GM12878 (cell line): ENCODE data around the gene WIPF1. TPM values are rescaled to one million over a fixed set of nuclear protein-coding genes. Genes with fewer than 3 reads are reported as not detected.

Experiments
- ATAC-seq: fragments of 200-7000 bp; cut with Tn5 transposase; 3 replicates; pipeline ENCODE4 v1.9.1; 2020; ENCODE audit warnings: mild to moderate bottlenecking, moderate library complexity
- BruUV-seq: library from RNA; stranded (reverse); fragments of 400-500 nt; replicated peaks from 2 replicates; lab custom pipeline; 2021; lab: Mats Ljungman, UMichigan
- CTCF ChIA-PET: fragments of 300-600 bp; sonication (Branson Sonifier 250); formaldehyde crosslinking; extraction: SDS; loops from one replicate; lab custom pipeline; 2021; ENCODE audit warnings: inconsistent platforms; lab: Yijun Ruan, JAX
- POLR2A ChIA-PET: fragments of 350-600 bp; formaldehyde crosslinking; extraction: SDS; loops from one replicate; lab custom pipeline; 2021; ENCODE audit warnings: inconsistent platforms; lab: Charles Lee
- RAD21 ChIA-PET: fragments of 300-600 bp; sonication (Branson Sonifier 250); formaldehyde crosslinking; loops from one replicate; lab custom pipeline; 2023; ENCODE audit warnings: antibody characterized with exemption; ENCODE audit not compliant: unreplicated experiment; lab: Charles Lee
- SMC1A ChIA-PET: fragments of 300-600 bp; sonication (Branson Sonifier 250); formaldehyde crosslinking; loops from one replicate; lab custom pipeline; 2023; ENCODE audit not compliant: unreplicated experiment, uncharacterized antibody; lab: Charles Lee
- DNase-seq: peaks from one replicate; pipeline ENCODE4 v3.0.0-alpha.2; 2011; ENCODE audit warnings: low read depth, low spot score
- FAIRE-seq: peaks from 3 replicates; lab custom pipeline; 2011; peaks lifted over from hg19 to GRCh38; lab: Jason Lieb, UNC
- H2AFZ ChIP-seq: 2 replicates; pipeline ENCODE4 v1.6.0; 2011; ENCODE audit warnings: low read depth, low read length, control low read depth; ENCODE audit not compliant: control insufficient read depth
- H3K27ac ChIP-seq: 2 replicates; pipeline ENCODE4 v1.5.1; 2011; ENCODE audit warnings: control low read depth; ENCODE audit not compliant: control insufficient read depth, insufficient read depth
- H3K27me3 ChIP-seq, 2 experiments: replicated peaks in 1 of 2; 2 replicates each; pipeline versions ENCODE4 v1.6.0 to v1.6.1; 2011; ENCODE audit warnings: low read length in 1 of 2; ENCODE audit not compliant: control insufficient read depth in 2 of 2, insufficient read depth in 2 of 2
- H3K36me3 ChIP-seq, 2 experiments: 2 replicates each; pipeline ENCODE4 v1.5.1; 2011; ENCODE audit warnings: low read length in 1 of 2; ENCODE audit not compliant: control insufficient read depth in 2 of 2, insufficient read depth in 2 of 2
- H3K4me1 ChIP-seq: 2 replicates; pipeline ENCODE4 v1.6.1; 2011; ENCODE audit warnings: mild to moderate bottlenecking, low read length, moderate library complexity, mixed read lengths; ENCODE audit not compliant: control insufficient read depth, insufficient read depth
- H3K4me2 ChIP-seq: 2 replicates; pipeline ENCODE4 v1.6.0; 2011; ENCODE audit warnings: control low read depth; ENCODE audit not compliant: control insufficient read depth, insufficient read depth
- H3K4me3 ChIP-seq: fragments of 200-600 bp; sonication (generic); 2 replicates; pipeline ENCODE4 v1.5.1; 2016
- H3K79me2 ChIP-seq: 2 replicates; pipeline ENCODE4 v1.6.0; 2011; ENCODE audit warnings: low read length; ENCODE audit not compliant: control insufficient read depth, insufficient read depth
- H3K9ac ChIP-seq: 2 replicates; pipeline ENCODE4 v1.8.0; 2011; ENCODE audit warnings: low read length, control low read depth, mixed read lengths; ENCODE audit not compliant: control insufficient read depth, insufficient read depth
- H3K9me3 ChIP-seq: replicated peaks from 3 replicates; pipeline ENCODE4 v1.5.1; 2011; ENCODE audit warnings: mild to moderate bottlenecking, low read length; ENCODE audit not compliant: control insufficient read depth, insufficient read depth
- H4K20me1 ChIP-seq: 2 replicates; pipeline ENCODE4 v1.6.0; 2011; ENCODE audit not compliant: control insufficient read depth, insufficient read depth
- CUX1 ChIP-seq: IDR thresholded peaks from 2 replicates; pipeline ENCODE4 v1.6.1; 2012; ENCODE audit warnings: improper control_type of control experiment, low read depth, low read length; ENCODE audit not compliant: insufficient replicate concordance
- EZH2 ChIP-seq: IDR thresholded peaks from 2 replicates; pipeline ENCODE4 v1.6.1; 2012; ENCODE audit warnings: low read depth, mild to moderate bottlenecking, control low read depth, inconsistent platforms, low read length, borderline replicate concordance; ENCODE audit not compliant: control insufficient read depth
- FOS ChIP-seq: IDR thresholded peaks from 3 replicates; pipeline ENCODE4 v1.6.1; 2011; ENCODE audit warnings: borderline replicate concordance; ENCODE audit not compliant: insufficient read length; ENCODE audit errors: extremely low read depth
- RBBP5 ChIP-seq: fragments of 200-600 bp; sonication (generic); conservative IDR thresholded peaks from 2 replicates; pipeline ENCODE4 v1.6.1; 2016
- SREBF2 ChIP-seq: IDR thresholded peaks from 2 replicates; pipeline ENCODE4 v1.6.1; 2012; ENCODE audit warnings: mild to moderate bottlenecking, low read length
- SUZ12 ChIP-seq: fragments of 200-600 bp; sonication (generic); IDR thresholded peaks from one replicate; pipeline ENCODE4 v1.6.1; 2018; ENCODE audit warnings: antibody characterized with exemption, mild to moderate bottlenecking; ENCODE audit not compliant: unreplicated experiment
- ZBTB4 ChIP-seq: fragments of 450-650 bp; formaldehyde crosslinking; IDR thresholded peaks from 2 replicates; pipeline ENCODE4 v1.4.0; 2022; ENCODE audit warnings: mild to moderate bottlenecking, moderate library complexity
- ZSCAN29 ChIP-seq: fragments of 450-650 bp; IDR thresholded peaks from 2 replicates; pipeline ENCODE4 v1.6.1; 2017; ENCODE audit warnings: mild to moderate bottlenecking, moderate library complexity
- WGBS: methylation state at CpG from one replicate; pipeline ENCODE4 v1.1.6; 2016; ENCODE audit warnings: low lambda C conversion rate; ENCODE audit not compliant: insufficient replicate concordance, insufficient coverage; ENCODE audit errors: missing lambda C conversion rate; 5-methylcytosine and 5-hydroxymethylcytosine counted together
- in situ Hi-C: fragments of 300-500 bp; cut with MboI; formaldehyde crosslinking; loops from 9 replicates; pipeline ENCODE4 v1.14.3; 2018; ENCODE audit warnings: mixed read lengths
- intact Hi-C: fragments of 100-400 bp; cut with micrococcal nuclease; formaldehyde crosslinking; loops from one replicate; pipeline ENCODE4 v1.14.2; 2022; ENCODE audit not compliant: unreplicated experiment
- polyA plus RNA-seq, 11 experiments: library from polyadenylated mRNA; depleted of rRNA in 4 of 11; unstranded in 6 of 11; stranded (reverse) in 5 of 11; fragments of >200 nt; fragmentation: Nextera tagmentation in 4 of 11; fragmentation: Illumina TruSeq in 1 of 11; extraction: Ambion mirVana in 4 of 11; extraction: Trizol in 1 of 11; gene quantifications; 1 replicate in 1 of 11; 2 replicates in 10 of 11; pipeline versions ENCODE4 v1.2.1 to v1.2.3, GENCODE V29; 2011 to 2016; ENCODE audit warnings: inconsistent platforms in 2 of 11, missing spikeins in 2 of 11, low read depth in 1 of 11
- total RNA-seq, 4 experiments: library from RNA; depleted of rRNA in 3 of 4; stranded (reverse); fragments of >200 nt in 3 of 4; fragmentation: Illumina TruSeq in 1 of 4; extraction: Trizol in 1 of 4; gene quantifications; 2 replicates each; pipeline versions ENCODE4 v1.2.1 to v1.2.3, GENCODE V29; 2013 to 2021
- TF ChIP-seq, protein P1 (sequence below): fragments of 450-650 bp; IDR thresholded peaks from 2 replicates; pipeline ENCODE4 v1.6.1; 2018; ENCODE audit warnings: mild to moderate bottlenecking, low read depth, moderate library complexity; ENCODE audit not compliant: partially characterized antibody

Gene WIPF1
- total and polyA plus RNA-seq, 10 of the 15 experiments (the other 5 are each of a cell fraction or from before 2014, with no cell fraction given), result 23.1 to 188 (median 68.9) TPM

- SMC1A ChIA-PET, result interaction anchor here (0.6 to 1.6 kb wide), 5 partner anchors 8 to 187 kb away, joined by 3 to 6 read pairs (median 3); no protein-coding TSS in a partner anchor
- Histone ChIP-seq H3K9me3 (peaks cover 2% of the 10 kb centered on the region), H3K27me3 (no peaks in the 10 kb centered on the region), H3K4me3 (no peak overlapping the region), H3K79me2 (no peaks in the 10 kb centered on the region), H3K4me1 (peaks cover 6% of the 10 kb centered on the region), H3K4me2 (no peak overlapping the region), H3K36me3 (no peaks in the 10 kb centered on the region), H3K27ac (no peak overlapping the region), H3K9ac (no peak overlapping the region), H4K20me1 (no peaks in the 10 kb centered on the region), H2AFZ (no peak overlapping the region)
- TF ChIP-seq, protein P1, sequence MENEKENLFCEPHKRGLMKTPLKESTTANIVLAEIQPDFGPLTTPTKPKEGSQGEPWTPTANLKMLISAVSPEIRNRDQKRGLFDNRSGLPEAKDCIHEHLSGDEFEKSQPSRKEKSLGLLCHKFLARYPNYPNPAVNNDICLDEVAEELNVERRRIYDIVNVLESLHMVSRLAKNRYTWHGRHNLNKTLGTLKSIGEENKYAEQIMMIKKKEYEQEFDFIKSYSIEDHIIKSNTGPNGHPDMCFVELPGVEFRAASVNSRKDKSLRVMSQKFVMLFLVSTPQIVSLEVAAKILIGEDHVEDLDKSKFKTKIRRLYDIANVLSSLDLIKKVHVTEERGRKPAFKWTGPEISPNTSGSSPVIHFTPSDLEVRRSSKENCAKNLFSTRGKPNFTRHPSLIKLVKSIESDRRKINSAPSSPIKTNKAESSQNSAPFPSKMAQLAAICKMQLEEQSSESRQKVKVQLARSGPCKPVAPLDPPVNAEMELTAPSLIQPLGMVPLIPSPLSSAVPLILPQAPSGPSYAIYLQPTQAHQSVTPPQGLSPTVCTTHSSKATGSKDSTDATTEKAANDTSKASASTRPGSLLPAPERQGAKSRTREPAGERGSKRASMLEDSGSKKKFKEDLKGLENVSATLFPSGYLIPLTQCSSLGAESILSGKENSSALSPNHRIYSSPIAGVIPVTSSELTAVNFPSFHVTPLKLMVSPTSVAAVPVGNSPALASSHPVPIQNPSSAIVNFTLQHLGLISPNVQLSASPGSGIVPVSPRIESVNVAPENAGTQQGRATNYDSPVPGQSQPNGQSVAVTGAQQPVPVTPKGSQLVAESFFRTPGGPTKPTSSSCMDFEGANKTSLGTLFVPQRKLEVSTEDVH, result no peak
- TF ChIP-seq CUX1 (no peak), ZSCAN29 (no peak), FOS (no peak), ZBTB4 (CRISPR knock-in tag) (no peak), RBBP5 (no peak), SUZ12 (no peak), EZH2 (no peak), SREBF2 (no peak)
- 28% methylated on average over 5 of the region's 5 CpGs for WGBS
- CTCF ChIA-PET, result no interaction called here
- in situ Hi-C loops, result no loop called here
- POLR2A ChIA-PET, result no interaction called here
- intact Hi-C loops, result no loop called here
- no peak for ATAC-seq
- no peak for DNase-seq
- no peak for FAIRE-seq
- RAD21 ChIA-PET, result no interaction called here
- no TSS peak for BruUV-seq
Observed at GRCh38 chr2:174511580-174512260, 85.9 kb downstream of the WIPF1 start.
